ENCODE data around the gene SOHLH1. TPM values are rescaled to one million over a fixed set of nuclear protein-coding genes. Genes with fewer than 3 reads are reported as not detected.

The SOHLH1 gene
- total and polyA plus RNA-seq, 7 donors, result not detected

DNA sequence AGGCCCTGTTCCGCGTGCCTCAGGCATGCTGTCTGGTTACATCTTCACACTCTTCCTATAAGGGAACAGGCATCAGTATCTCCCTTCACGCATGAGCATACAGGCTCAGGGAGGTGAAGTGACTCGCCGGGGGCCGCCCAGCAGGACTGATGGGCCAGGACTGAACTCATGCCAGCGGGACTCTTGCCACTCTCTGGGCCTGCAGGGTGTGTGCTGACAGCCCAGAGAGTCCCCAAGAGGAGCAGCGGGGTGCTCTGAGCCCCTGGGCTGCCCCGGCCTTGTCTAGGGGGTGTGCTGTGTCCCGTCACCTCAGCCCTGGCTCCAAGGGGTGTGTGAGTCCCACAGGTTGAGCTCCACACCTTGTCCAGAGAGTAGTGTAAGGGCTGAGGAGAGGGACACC, 12.6 kb upstream of the SOHLH1 start:
- H3K27me3 ChIP-seq, result peaks cover 0 to 61% (median 48%) of the 10 kb centered on the region in 3 donors
- no peak overlapping the region for H3K27ac ChIP-seq
- no peaks in the 10 kb centered on the region for H3K9me3 ChIP-seq
- H3K4me3 ChIP-seq, result no peak overlapping the region
- TF ChIP-seq EP300 (IDR thresholded peaks at IDR 0.05), result no peak
- no peak for TF ChIP-seq POLR2A (IDR thresholded peaks at IDR 0.05)
- no peak for TF ChIP-seq POLR2AphosphoS5 (IDR thresholded peaks at IDR 0.05)
- TF ChIP-seq, protein P1, sequence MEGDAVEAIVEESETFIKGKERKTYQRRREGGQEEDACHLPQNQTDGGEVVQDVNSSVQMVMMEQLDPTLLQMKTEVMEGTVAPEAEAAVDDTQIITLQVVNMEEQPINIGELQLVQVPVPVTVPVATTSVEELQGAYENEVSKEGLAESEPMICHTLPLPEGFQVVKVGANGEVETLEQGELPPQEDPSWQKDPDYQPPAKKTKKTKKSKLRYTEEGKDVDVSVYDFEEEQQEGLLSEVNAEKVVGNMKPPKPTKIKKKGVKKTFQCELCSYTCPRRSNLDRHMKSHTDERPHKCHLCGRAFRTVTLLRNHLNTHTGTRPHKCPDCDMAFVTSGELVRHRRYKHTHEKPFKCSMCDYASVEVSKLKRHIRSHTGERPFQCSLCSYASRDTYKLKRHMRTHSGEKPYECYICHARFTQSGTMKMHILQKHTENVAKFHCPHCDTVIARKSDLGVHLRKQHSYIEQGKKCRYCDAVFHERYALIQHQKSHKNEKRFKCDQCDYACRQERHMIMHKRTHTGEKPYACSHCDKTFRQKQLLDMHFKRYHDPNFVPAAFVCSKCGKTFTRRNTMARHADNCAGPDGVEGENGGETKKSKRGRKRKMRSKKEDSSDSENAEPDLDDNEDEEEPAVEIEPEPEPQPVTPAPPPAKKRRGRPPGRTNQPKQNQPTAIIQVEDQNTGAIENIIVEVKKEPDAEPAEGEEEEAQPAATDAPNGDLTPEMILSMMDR (IDR thresholded peaks at IDR 0.05), result no peak
- H3K4me1 ChIP-seq, result no peaks in the 10 kb centered on the region
- WGBS, 2 donors, result 78 to 79% methylated on average over 10 of the region's 10 CpGs
- DNase-seq, result no peak
- intact Hi-C loops (cut with DNase I), result no loop called here
- H3K36me3 ChIP-seq, result no peaks in the 10 kb centered on the region

DNA sequence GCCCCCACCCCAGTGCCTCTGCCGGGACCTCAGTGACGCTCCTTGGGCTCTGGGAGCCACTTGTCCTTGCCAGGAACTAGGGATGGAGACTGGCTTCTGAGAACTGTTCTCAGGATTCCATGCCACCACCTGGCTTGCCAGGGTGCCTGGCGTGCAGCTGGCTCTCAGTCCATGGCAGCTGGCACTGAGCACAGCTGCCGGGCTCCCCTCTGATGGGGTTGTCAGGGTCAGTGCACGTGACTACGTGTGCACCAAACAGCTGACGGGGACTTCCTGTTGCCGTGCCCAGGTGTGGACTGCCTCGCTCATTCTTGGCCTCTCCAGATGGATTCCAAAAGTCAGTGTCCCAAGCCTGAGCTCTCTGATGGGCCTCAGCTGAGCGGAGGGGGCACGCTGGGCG, 12.1 kb upstream of the SOHLH1 start:
- DNase-seq, result no peak
- Histone ChIP-seq H3K27me3 (peaks cover 0 to 61% (median 48%) of the 10 kb centered on the region in 3 donors), H3K36me3 (no peaks in the 10 kb centered on the region), H3K4me3 (no peak overlapping the region), H3K27ac (no peak overlapping the region), H3K4me1 (no peaks in the 10 kb centered on the region), H3K9me3 (no peaks in the 10 kb centered on the region)
- WGBS, 2 donors, result 66 to 76% methylated on average over 12 of the region's 12 CpGs
- intact Hi-C loops (cut with DNase I), result no loop called here
- TF ChIP-seq, protein P1 (IDR thresholded peaks at IDR 0.05), result no peak
- TF ChIP-seq POLR2A (IDR thresholded peaks at IDR 0.05), result no peak
- no peak for TF ChIP-seq POLR2AphosphoS5 (IDR thresholded peaks at IDR 0.05)
- TF ChIP-seq EP300 (IDR thresholded peaks at IDR 0.05), result no peak

DNA sequence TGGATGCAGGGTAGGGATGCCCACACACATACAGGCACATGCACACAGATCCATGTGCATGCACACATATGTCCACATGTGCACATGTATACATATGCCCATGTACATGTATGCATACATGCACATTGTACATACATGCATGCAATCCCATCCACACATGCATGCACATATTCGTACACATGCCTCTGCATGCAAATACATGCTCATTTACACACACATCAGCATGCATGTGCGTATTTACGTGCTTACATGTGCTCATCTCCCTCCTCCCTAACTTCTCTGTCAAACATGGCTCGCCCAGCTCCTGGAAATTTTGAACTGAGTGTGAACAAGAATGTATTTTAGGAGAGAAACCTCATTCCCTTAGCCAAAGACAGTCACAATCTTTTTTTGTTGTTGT, 8.9 kb upstream of the SOHLH1 start:
- WGBS, 2 donors, result 73 to 82% methylated on average over 4 of the region's 4 CpGs
- H3K27ac ChIP-seq, result no peak overlapping the region
- H3K36me3 ChIP-seq, result no peaks in the 10 kb centered on the region
- DNase-seq, result no peak
- H3K4me3 ChIP-seq, result no peak overlapping the region
- intact Hi-C loops (cut with DNase I), result no loop called here
- H3K27me3 ChIP-seq, result peaks cover 7 to 63% (median 51%) of the 10 kb centered on the region in 3 donors
- no peak for TF ChIP-seq POLR2AphosphoS5 (IDR thresholded peaks at IDR 0.05)
- no peak for TF ChIP-seq EP300 (IDR thresholded peaks at IDR 0.05)
- no peak for TF ChIP-seq POLR2A (IDR thresholded peaks at IDR 0.05)
- TF ChIP-seq, protein P1 (IDR thresholded peaks at IDR 0.05), result no peak
- H3K4me1 ChIP-seq, result no peaks in the 10 kb centered on the region
- H3K9me3 ChIP-seq, result no peaks in the 10 kb centered on the region

DNA sequence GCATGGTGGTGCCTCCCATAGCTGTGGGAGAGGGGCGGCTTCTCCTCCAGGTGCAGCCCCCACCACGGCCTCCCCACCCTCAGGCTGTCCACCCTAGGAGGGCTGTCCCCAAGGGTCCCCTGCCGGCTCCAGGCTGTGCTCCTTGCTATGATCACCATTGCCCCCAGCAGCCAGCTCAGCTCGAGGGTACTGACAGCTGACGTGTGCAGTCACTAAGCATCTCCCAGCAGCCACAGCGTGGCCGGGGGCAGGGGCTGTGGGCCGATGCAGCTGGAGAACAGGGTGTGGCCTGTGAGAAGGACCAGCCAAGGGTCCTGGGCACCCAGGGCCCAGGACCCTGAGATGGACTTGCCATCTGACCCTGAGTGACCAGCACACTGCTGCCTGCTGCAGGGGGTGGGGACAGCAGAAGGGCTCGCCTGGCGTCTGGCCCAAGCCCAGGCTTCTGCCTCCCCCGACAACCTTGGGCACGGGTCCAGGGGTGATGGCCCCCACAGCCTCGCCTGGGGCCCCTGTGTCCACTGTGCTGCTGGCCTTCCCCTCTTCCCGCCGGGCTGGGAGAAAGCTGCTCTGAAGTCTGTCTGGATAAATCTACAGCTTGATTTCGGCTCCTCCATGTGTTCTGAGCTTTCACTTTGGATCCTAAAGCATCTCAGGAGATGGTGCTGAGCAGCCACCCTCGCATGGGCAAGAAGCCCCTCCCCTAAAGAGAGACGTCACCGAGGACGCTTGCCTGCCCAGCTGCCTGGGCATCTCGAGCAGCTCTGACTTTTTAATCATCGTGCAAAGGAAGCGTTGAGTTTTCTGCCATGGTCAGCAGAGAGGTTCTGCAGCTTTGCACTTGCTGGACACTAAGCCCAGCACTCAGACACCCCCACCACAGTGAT, 8.2 kb upstream of the SOHLH1 start:
- Histone ChIP-seq H3K9me3 (no peaks in the 10 kb centered on the region), H3K36me3 (no peaks in the 10 kb centered on the region), H3K4me3 (no peak overlapping the region), H3K27ac (no peak overlapping the region), H3K27me3 (peaks cover 10 to 63% (median 51%) of the 10 kb centered on the region in 3 donors), H3K4me1 (peaks cover 0 to 5% (median 2%) of the 10 kb centered on the region in 4 donors)
- intact Hi-C loops (cut with DNase I), result no loop called here
- WGBS, 2 donors, result 38 to 56% methylated on average over 23 of the region's 23 CpGs
- TF ChIP-seq EP300 (IDR thresholded peaks at IDR 0.05) (no peak), POLR2AphosphoS5 (IDR thresholded peaks at IDR 0.05) (no peak), POLR2A (IDR thresholded peaks at IDR 0.05) (no peak)
- TF ChIP-seq, protein P1 (IDR thresholded peaks at IDR 0.05), result no peak
- no peak for DNase-seq

All from sigmoid colon (tissue), 7 donors.